Spleen (tissue), 11 donors: ENCODE measurements around the gene ELOB. TPM values are rescaled to one million over a fixed set of nuclear protein-coding genes. Genes with fewer than 3 reads are reported as not detected.
A peak's percentile ranks its signal among the peaks of the same experiment; 100 is the strongest.

ENCODE experiments used
- DNase-seq: peaks from one replicate; pipeline ENCODE4 v3.0.0-alpha.2; 2020
- H3K27ac ChIP-seq, 8 donors: fragments of 200-600 bp; sonication (generic) in 7 of 8; 1 replicate in 4 of 8; 2 replicates in 4 of 8; pipeline versions ENCODE4 v1.5.0 to v1.8.0; 2016 to 2021; ENCODE audit warnings: inconsistent platforms in 4 of 8, mild to moderate bottlenecking in 4 of 8, moderate library complexity in 1 of 8
- H3K27me3 ChIP-seq, 7 donors: fragments of 200-600 bp; sonication (generic) in 6 of 7; replicated peaks in 1 of 7; 1 replicate in 4 of 7; 2 replicates in 3 of 7; pipeline versions ENCODE4 v1.5.0 to v1.8.0; 2016 to 2021; ENCODE audit warnings: inconsistent platforms in 3 of 7, mild to moderate bottlenecking in 1 of 7
- H3K36me3 ChIP-seq, 6 donors: fragments of 200-600 bp; sonication (generic) in 5 of 6; 1 replicate in 4 of 6; 2 replicates in 2 of 6; pipeline versions ENCODE4 v1.5.0 to v1.8.0; 2016 to 2021; ENCODE audit warnings: inconsistent platforms in 2 of 6
- H3K4me1 ChIP-seq, 6 donors: fragments of 200-600 bp; sonication (generic) in 5 of 6; 1 replicate in 3 of 6; 2 replicates in 3 of 6; pipeline versions ENCODE4 v1.5.0 to v1.8.0; 2016 to 2021; ENCODE audit warnings: inconsistent platforms in 3 of 6
- H3K4me3 ChIP-seq, 8 donors: fragments of 200-600 bp; sonication (generic) in 7 of 8; 1 replicate in 4 of 8; 2 replicates in 4 of 8; pipeline versions ENCODE4 v1.5.0 to v1.8.0; 2016 to 2021; ENCODE audit warnings: inconsistent platforms in 4 of 8, mild to moderate bottlenecking in 4 of 8, moderate library complexity in 2 of 8
- H3K9me3 ChIP-seq, 8 donors: fragments of 200-600 bp; sonication (generic) in 7 of 8; 1 replicate in 4 of 8; 2 replicates in 4 of 8; pipeline versions ENCODE4 v1.5.0 to v1.8.0; 2016 to 2021; ENCODE audit warnings: inconsistent platforms in 4 of 8
- CTCF ChIP-seq, 11 experiments: fragments of 200-600 bp in 7 of 11; fragments of 450-650 bp in 4 of 11; sonication (generic) in 4 of 11; IDR thresholded peaks in 8 of 11; conservative IDR thresholded peaks in 3 of 11; 1 replicate in 7 of 11; 2 replicates in 4 of 11; pipeline versions ENCODE4 v1.4.0 to v1.8.0; 2016 to 2021; ENCODE audit warnings: antibody characterized with exemption in 11 of 11, inconsistent platforms in 4 of 11, mild to moderate bottlenecking in 1 of 11
- POLR2A ChIP-seq, 3 donors: fragments of 450-650 bp; IDR thresholded peaks; one replicate each; pipeline ENCODE4 v1.5.1; 2017; ENCODE audit warnings: antibody characterized with exemption in 3 of 3, mild to moderate bottlenecking in 1 of 3
- POLR2AphosphoS5 ChIP-seq, 3 donors: sonication (generic); formaldehyde crosslinking; IDR thresholded peaks; one replicate each; pipeline ENCODE4 v1.5.1; 2017; ENCODE audit warnings: antibody characterized with exemption in 3 of 3
- WGBS, 5 donors: extraction: QIAGEN DNeasy Blood & Tissue Kit in 3 of 5; methylation state at CpG; one replicate each; pipeline versions ENCODE4 v1.1.5 to v1.1.7; 2013 to 2018; 5-methylcytosine and 5-hydroxymethylcytosine counted together
- intact Hi-C: fragments of 100-400 bp; cut with DNase I; formaldehyde crosslinking; loops from one replicate; pipeline ENCODE4 v1.15.0; 2023; ENCODE audit warnings: low total_unique reads
- polyA plus RNA-seq, 3 donors: library from polyadenylated mRNA; stranded (reverse); fragments of 200-250 nt; gene quantifications; one replicate each; pipeline ENCODE4 v1.2.1, GENCODE V29; 2013
- total RNA-seq, 7 donors: library from RNA; depleted of rRNA in 3 of 7; stranded (reverse); fragments of >200 nt in 3 of 7; fragmentation: NEBNext Ultra II Directional in 4 of 7; extraction: Animal tissue kit (Norgen Biotek cat#: 25700) in 4 of 7; gene quantifications; one replicate each; pipeline versions ENCODE4 v1.1.0 to v1.2.1, GENCODE V29; 2016 to 2021
- donor health status: healthy with polysubstance abuse.
- donor health status: DM: no; HTN: no; CAD: no; lungs with moderate emphysema.
- donor health status: DM: no; HTN: no; CAD: no.
- donor health status: Bipolar disorder and iron deficiency.
- donor health status: healthy.
- donor health status: DM: no; HTN: no; CAD: no.
- donor health status: DM: yes; HTN: yes; CAD: no.

ELOB gene
- total and polyA plus RNA-seq, 10 donors, result 128 to 467 (median 219) TPM

- peaks cover 0 to 49% (median 16%) of the 10 kb centered on the region in 6 donors for H3K4me1 ChIP-seq
- DNase-seq, result peak; percentile 59
- H3K9me3 ChIP-seq, result no peaks in the 10 kb centered on the region
- H3K36me3 ChIP-seq, result peaks cover 16 to 100% (median 98%) of the 10 kb centered on the region in 6 donors
- H3K27ac ChIP-seq, result peak overlapping the region in 2 of 8 donors; percentile 17 to 21
- TF ChIP-seq POLR2AphosphoS5 (IDR thresholded peaks at IDR 0.05) (peak in 2 of 3 donors; percentile 21 to 31), CTCF (IDR thresholded peaks at IDR 0.05 in 8 of 11, conservative IDR thresholded peaks at IDR 0.05 in 3 of 11) (no peak)
- no peaks in the 10 kb centered on the region for H3K27me3 ChIP-seq
- no peak overlapping the region for H3K4me3 ChIP-seq
- intact Hi-C loops, result no loop called here
- 71 to 88% (median 85%) methylated on average over 10 to 11 of the region's 11 CpGs for WGBS, 5 donors
These were observed 8.0 kb downstream of the ELOB start for GRCh38 chr16:2769100-2769529.

- intact Hi-C loops, result no loop called here
- no peak for TF ChIP-seq CTCF (IDR thresholded peaks at IDR 0.05 in 8 of 11, conservative IDR thresholded peaks at IDR 0.05 in 3 of 11)
- no peak for TF ChIP-seq POLR2AphosphoS5 (IDR thresholded peaks at IDR 0.05)
- no peak for TF ChIP-seq POLR2A (IDR thresholded peaks at IDR 0.05)
- DNase-seq, result peak; percentile 63
- no peaks in the 10 kb centered on the region for H3K27me3 ChIP-seq
- WGBS, 5 donors, result 81 to 91% (median 89%) methylated on average over 17 of the region's 17 CpGs
- H3K36me3 ChIP-seq, result peaks cover 16 to 100% (median 98%) of the 10 kb centered on the region in 6 donors
- H3K4me3 ChIP-seq, result no peak overlapping the region
- H3K27ac ChIP-seq, result peak overlapping the region in 1 of 8 donors; percentile 21
- peaks cover 0 to 47% (median 15%) of the 10 kb centered on the region in 6 donors for H3K4me1 ChIP-seq
- H3K9me3 ChIP-seq, result no peaks in the 10 kb centered on the region
These were observed 8.5 kb downstream of the ELOB start for GRCh38 chr16:2768403-2769089.

- TF ChIP-seq POLR2AphosphoS5 (IDR thresholded peaks at IDR 0.05) (no peak), POLR2A (IDR thresholded peaks at IDR 0.05) (no peak), CTCF (IDR thresholded peaks at IDR 0.05 in 8 of 11, conservative IDR thresholded peaks at IDR 0.05 in 3 of 11) (no peak)
- H3K4me3 ChIP-seq, result no peak overlapping the region
- DNase-seq, result peak; percentile 66
- no peak overlapping the region for H3K27ac ChIP-seq
- H3K4me1 ChIP-seq, result peaks cover 0 to 41% (median 13%) of the 10 kb centered on the region in 6 donors
- peaks cover 16 to 100% (median 98%) of the 10 kb centered on the region in 6 donors for H3K36me3 ChIP-seq
- no peaks in the 10 kb centered on the region for H3K9me3 ChIP-seq
- 75 to 85% (median 82%) methylated on average over 13 to 14 of the region's 14 CpGs for WGBS, 5 donors
- intact Hi-C loops, result no loop called here
- no peaks in the 10 kb centered on the region for H3K27me3 ChIP-seq
These were observed 9.2 kb downstream of the ELOB start for GRCh38 chr16:2767891-2768290.

GRCh38 chr16:2767140-2767731 lies 9.8 kb downstream of the ELOB start:
- DNase-seq, result peak; percentile 73
- H3K27ac ChIP-seq, result no peak overlapping the region
- no peaks in the 10 kb centered on the region for H3K9me3 ChIP-seq
- 87 to 98% (median 94%) methylated on average over 10 to 19 of the region's 19 CpGs for WGBS, 5 donors
- TF ChIP-seq CTCF (IDR thresholded peaks at IDR 0.05 in 8 of 11, conservative IDR thresholded peaks at IDR 0.05 in 3 of 11) (no peak), POLR2AphosphoS5 (IDR thresholded peaks at IDR 0.05) (peak in 1 of 3 donors; percentile 65)
- intact Hi-C loops, result no loop called here
- peaks cover 17 to 100% (median 100%) of the 10 kb centered on the region in 6 donors for H3K36me3 ChIP-seq
- no peak overlapping the region for H3K4me3 ChIP-seq
- no peaks in the 10 kb centered on the region for H3K27me3 ChIP-seq
- H3K4me1 ChIP-seq, result peaks cover 0 to 40% (median 13%) of the 10 kb centered on the region in 6 donors
